ENCODE measurements around the gene FMC1.

Gene FMC1

GRCh38 chr7:139360210-139360947 is 19.2 kb downstream of the FMC1 start (continued):
- peak; percentile 77 for TF ChIP-seq PRDM10 (tag by site-specific recombination; IDR thresholded peaks at IDR 0.05)
- TF ChIP-seq ZNF624 (tag by site-specific recombination; IDR thresholded peaks at IDR 0.05): no peak
- TF ChIP-seq MEIS1 (CRISPR knock-in tag; IDR thresholded peaks at IDR 0.05; ENCODE audit: borderline replicate concordance): no peak
- TF ChIP-seq SP3 (tag by site-specific recombination; IDR thresholded peaks at IDR 0.05): peak; percentile 76
- no peak for TF ChIP-seq ZNF707 (tag by site-specific recombination; IDR thresholded peaks at IDR 0.05)
- no peak for TF ChIP-seq ZNF596 (tag by site-specific recombination; IDR thresholded peaks at IDR 0.05)
- peak; percentile 98 for TF ChIP-seq ZBTB20 (tag by site-specific recombination; IDR thresholded peaks at IDR 0.05)
- no peak for TF ChIP-seq OVOL3 (tag by site-specific recombination; IDR thresholded peaks at IDR 0.05)
- TF ChIP-seq ZNF792 (tag by site-specific recombination; IDR thresholded peaks at IDR 0.05): no peak
- TF ChIP-seq SCRT2 (tag by site-specific recombination; IDR thresholded peaks at IDR 0.05): peak; percentile 66
- TF ChIP-seq CTCF (tag by site-specific recombination; IDR thresholded peaks at IDR 0.05): no peak
- no peak for TF ChIP-seq HOXD13 (CRISPR knock-in tag; IDR thresholded peaks at IDR 0.05; ENCODE audit: borderline replicate concordance)
- no peak for TF ChIP-seq ZNF239 (tag by site-specific recombination; IDR thresholded peaks at IDR 0.05)
- TF ChIP-seq ZNF449 (tag by site-specific recombination; IDR thresholded peaks at IDR 0.05): no peak
- TF ChIP-seq ZNF23 (tag by site-specific recombination; IDR thresholded peaks at IDR 0.05; ENCODE audit: borderline replicate concordance): no peak
- no peak for TF ChIP-seq ZNF785 (tag by site-specific recombination; IDR thresholded peaks at IDR 0.05)
- TF ChIP-seq ZNF138 (tag by site-specific recombination; IDR thresholded peaks at IDR 0.05; ENCODE audit: borderline replicate concordance): no peak
- TF ChIP-seq ZNF280C (tag by site-specific recombination; IDR thresholded peaks at IDR 0.05): no peak
- TF ChIP-seq ZBTB17 (tag by site-specific recombination; IDR thresholded peaks at IDR 0.05): peak; percentile 36; the same call in 1 of the 2 replicates
- TF ChIP-seq ZNF830 (tag by site-specific recombination; IDR thresholded peaks at IDR 0.05; ENCODE audit: low read depth): no peak
- no peak for TF ChIP-seq KLF17 (tag by site-specific recombination; IDR thresholded peaks at IDR 0.05)
- TF ChIP-seq ZFP37 (tag by site-specific recombination; IDR thresholded peaks at IDR 0.05): no peak
- TF ChIP-seq ZNF791 (tag by site-specific recombination; IDR thresholded peaks at IDR 0.05): no peak
- no peak for TF ChIP-seq ZNF837 (tag by site-specific recombination; IDR thresholded peaks at IDR 0.05)
- TF ChIP-seq ZNF280D (tag by site-specific recombination; IDR thresholded peaks at IDR 0.05): no peak
